GM19328 (cell line): ENCODE measurements around the gene GIGYF1.
A peak's percentile ranks its signal among the peaks of the same experiment; 100 is the strongest.
"Not testable (repeated sequence)": the region's sequence is repeated elsewhere in the genome, so short reads cannot be mapped to it uniquely, and the experiment has no call there.

Experiments used
- ATAC-seq: cut with Tn5 transposase; IDR thresholded peaks from one replicate; pipeline ENCODE4 v1.9.1; 2021; ENCODE audit warnings: mild to moderate bottlenecking, moderate library complexity; ENCODE audit not compliant: unreplicated experiment

Gene GIGYF1

GRCh38 chr7:100674411-100675104 lies 19.5 kb downstream of the GIGYF1 start:
- ATAC-seq, result no peak

- no peak for ATAC-seq
Measured at GRCh38 chr7:100673942-100674410, 20.1 kb downstream of the GIGYF1 start.

- peak; percentile 60 for ATAC-seq
Measured at GRCh38 chr7:100673302-100673941, 20.6 kb downstream of the GIGYF1 start, which contains the start of gene GNB2. Gene GNB2 (plus strand): TSS chr7:100673740. CDS start chr7:100676266, 2,526 bp downstream.

- ATAC-seq, result no peak
Measured at GRCh38 chr7:100671353-100672327, 22.4 kb downstream of the GIGYF1 start.

- no peak for ATAC-seq
Measured at GRCh38 chr7:100670074-100670473, 24.0 kb downstream of the GIGYF1 start.

- ATAC-seq, result not testable (repeated sequence)
Measured at GRCh38 chr7:100669106-100669505, 24.9 kb downstream of the GIGYF1 start.

- ATAC-seq, result no peak
Measured at GRCh38 chr7:100668069-100668449, 26.0 kb downstream of the GIGYF1 start.

GRCh38 chr7:100667331-100668068 lies 26.6 kb downstream of the GIGYF1 start:
- ATAC-seq, result no peak

- ATAC-seq, result no peak
Measured at GRCh38 chr7:100665168-100665726, 28.8 kb downstream of the GIGYF1 start.

- not testable (repeated sequence) for ATAC-seq
Measured at GRCh38 chr7:100662194-100662776, 31.8 kb downstream of the GIGYF1 start.

- ATAC-seq, result no peak
Measured at GRCh38 chr7:100655908-100656674, 38.0 kb downstream of the GIGYF1 start, which contains the start of gene ACTL6B. Gene ACTL6B (minus strand): TSS chr7:100656448. CDS start chr7:100656354, 94 bp downstream.

- ATAC-seq, result no peak
Measured at GRCh38 chr7:100654908-100655831, 38.9 kb downstream of the GIGYF1 start.

- ATAC-seq, result no peak
Measured at GRCh38 chr7:100649826-100650565, 44.1 kb downstream of the GIGYF1 start.

- no peak for ATAC-seq
Measured at GRCh38 chr7:100642534-100642907, 51.5 kb downstream of the GIGYF1 start.

GRCh38 chr7:100641860-100642533 lies 52.1 kb downstream of the GIGYF1 start:
- no peak for ATAC-seq

GRCh38 chr7:100641463-100641859 lies 52.6 kb downstream of the GIGYF1 start, which contains the start of gene TFR2:
Gene TFR2 (minus strand): TSS chr7:100641552. CDS start chr7:100641509, 43 bp downstream.
- ATAC-seq, result no peak
